NCI-H2107 treated with DMSO at 0.1 percent for 48 hours (cell line): Measurements from ENCODE around the gene CYBA.
"Not testable (repeated sequence)": the region's sequence is repeated elsewhere in the genome, so short reads cannot be mapped to it uniquely, and the experiment has no call there.

ENCODE experiments used
- DNase-seq: peaks from one replicate; lab custom pipeline; 2025; ENCODE audit not compliant: unreplicated experiment; lab: John Stamatoyannopoulos, UW

The CYBA gene

DNA sequence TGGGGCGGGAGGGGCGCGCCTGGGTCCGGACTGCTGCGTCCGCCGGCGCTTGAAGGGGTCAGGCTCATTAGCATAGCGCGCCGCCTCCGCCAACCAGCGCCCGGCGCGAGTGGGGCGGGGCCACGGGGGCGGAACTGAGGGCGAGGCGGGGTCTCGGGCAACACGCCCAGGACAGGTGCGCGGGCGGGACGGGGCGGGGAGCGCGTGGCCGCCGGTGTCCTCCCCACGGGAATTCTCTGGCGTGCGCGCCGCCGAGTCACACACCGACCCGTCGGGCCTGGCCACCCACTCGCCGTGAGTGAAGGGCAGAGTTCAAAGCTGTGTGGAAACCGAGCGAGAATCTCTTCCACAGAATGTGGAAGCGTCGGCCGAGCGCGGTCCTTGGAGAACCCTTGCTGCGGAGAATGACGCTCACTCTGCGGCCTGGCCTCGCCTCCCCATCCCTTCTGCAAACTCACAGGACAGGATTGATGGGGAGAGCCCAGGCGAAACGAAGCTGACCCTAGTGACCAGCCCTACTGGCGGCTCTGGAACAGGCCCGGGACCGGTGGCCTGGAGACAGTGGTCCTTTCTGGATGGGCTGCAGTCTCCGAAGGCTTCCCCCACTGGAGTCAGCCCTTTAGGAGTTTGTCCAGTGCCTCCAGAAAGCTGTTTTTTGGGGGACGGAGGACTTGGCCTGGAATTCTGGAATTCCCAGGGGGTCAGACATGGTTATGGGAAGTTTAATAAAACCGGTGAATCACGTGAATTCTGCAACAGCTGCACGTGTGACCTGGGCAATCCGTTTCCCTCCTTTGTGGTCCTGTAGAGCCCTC is 35.8 kb upstream of the CYBA start, which contains the start of gene SNAI3:
Gene SNAI3, minus strand, starts transcription at position 69 of the 815 bp plus-strand sequence. CDS start 101 bp downstream, outside the sequence.
- peak; percentile 46 for DNase-seq

DNA sequence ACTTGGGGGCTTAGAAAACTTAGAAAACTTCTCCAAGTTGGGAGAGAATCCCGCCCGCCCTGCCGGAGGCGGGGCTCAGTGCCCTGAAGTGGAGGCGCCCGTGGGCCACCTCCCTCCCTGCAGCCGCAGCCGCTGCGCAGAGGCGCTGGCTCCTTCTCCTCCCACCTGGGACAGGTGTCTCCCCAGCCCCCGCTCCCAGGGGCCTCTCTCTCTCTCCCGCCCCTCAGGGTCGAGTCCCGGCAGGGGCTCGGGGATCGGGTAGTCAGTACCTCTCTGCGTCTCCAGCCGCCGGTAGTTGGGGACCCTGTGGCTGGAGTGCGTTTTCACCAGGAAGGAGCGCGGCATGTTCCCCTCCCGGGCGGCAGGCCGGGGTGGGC is 35.2 kb upstream of the CYBA start:
- no peak for DNase-seq

DNA sequence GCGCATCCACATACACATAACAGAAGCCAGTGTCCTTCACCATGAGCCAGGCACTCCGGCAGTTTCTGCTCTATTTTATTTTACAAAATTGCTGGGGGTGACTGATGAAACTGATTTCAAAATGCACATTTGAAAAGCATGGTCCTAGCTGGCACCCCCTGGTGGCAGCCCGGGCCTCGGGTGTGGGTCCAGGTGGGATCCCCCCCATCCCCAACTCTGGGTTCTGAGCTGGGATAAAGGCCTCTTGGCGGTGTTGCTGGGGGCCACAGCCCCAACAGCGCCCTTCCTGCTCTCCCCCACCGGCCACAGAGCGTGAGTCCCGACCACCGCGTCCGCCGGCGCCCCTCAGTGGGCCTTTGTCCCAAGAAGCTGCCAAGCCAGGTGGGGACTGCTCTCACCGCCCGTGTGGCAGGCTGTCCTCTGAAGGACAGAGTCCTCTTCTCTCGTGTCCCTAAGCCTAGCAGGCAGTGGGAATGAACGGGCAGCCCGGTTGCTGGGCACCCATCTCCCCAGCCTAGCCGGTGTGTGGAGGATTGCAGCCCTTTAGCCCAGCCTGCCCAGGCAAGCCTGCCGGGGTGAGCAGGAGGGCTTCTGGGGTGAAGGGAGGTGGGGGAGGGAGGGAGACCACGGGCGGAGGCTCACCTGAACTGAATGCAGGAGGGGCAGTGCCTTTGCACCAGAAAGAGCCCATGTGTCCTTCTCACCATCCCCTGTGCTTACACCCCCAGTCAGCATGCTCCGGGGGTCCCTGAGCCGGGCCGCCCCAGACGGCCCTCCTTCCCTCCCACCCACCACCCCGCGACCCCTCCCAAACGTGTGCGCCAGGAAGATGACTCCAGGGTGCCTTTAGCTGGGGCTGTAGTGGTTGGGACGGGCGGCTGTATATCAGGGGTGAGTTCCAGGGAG is 34.6 kb upstream of the CYBA start:
- DNase-seq, result no peak

- DNase-seq, result no peak
Measured at GRCh38 chr16:88684569-88685155, 33.8 kb upstream of the CYBA start.

DNA sequence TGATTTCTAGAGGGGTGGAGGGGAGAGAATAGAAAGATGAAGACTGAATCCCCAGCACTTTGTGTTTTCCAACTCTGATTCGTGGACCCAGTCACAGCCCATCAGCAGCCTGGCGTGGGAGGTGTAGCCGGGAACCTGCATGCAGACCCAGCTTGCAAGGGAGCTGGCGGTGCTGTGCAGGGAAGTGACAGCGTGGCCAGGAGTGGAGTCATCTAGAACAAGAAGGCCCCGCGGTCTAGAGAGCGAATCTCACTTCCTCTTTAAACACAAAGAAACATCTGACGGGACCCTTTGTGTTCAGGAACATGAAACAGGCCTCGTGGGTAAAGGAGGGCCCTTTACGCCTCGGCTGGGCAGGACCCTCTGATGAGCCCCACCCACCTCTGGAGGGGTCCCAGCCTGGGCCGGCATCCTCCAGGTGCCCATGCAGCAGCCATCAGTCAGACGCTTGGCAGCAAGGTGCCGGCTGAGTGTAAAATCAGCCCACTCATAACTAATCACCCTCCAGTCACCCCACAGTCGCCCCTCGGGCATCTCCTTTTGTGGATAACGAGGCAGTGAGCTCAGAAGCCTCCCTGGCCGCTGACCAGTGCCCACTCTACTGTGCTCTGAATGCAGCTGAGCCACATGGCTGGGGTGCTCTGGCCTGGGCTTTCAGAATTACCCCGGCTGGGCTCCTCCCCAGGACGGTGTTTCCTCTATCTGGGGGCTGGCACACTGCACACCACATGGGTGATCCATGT is 31.0 kb upstream of the CYBA start:
- DNase-seq, result no peak

DNA sequence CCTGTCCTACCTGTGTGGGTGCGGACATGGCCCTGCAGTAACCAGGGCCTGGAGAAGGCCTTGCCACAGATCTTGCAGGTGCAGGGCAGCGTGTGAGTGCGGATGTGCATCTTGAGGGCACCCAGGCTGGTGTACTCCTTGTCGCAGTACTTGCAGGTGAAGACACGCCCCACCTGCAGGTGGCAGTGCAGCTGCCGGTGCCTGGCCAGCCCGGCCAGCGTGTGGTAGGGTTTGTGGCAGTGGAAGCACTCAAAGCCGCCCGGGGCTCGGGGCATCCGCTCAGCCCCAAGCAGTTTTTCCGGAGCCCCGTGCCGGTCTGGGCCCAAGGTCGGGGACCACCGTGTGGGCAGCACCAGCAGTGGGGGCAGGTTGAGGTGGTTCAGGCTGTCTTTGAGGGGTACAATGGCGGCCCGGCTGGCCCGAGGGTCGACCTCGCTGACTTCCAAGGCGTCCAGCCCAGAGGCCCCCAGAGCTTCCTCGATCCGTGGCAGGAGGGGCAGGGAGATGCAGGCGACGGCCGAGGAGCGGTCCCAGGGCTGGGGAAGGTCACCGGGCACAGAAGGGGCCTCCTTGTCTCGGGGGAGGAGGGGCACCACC is 30.3 kb upstream of the CYBA start:
- no peak for DNase-seq

GRCh38 chr16:88680554-88681083 is 29.8 kb upstream of the CYBA start:
- no peak for DNase-seq

DNA sequence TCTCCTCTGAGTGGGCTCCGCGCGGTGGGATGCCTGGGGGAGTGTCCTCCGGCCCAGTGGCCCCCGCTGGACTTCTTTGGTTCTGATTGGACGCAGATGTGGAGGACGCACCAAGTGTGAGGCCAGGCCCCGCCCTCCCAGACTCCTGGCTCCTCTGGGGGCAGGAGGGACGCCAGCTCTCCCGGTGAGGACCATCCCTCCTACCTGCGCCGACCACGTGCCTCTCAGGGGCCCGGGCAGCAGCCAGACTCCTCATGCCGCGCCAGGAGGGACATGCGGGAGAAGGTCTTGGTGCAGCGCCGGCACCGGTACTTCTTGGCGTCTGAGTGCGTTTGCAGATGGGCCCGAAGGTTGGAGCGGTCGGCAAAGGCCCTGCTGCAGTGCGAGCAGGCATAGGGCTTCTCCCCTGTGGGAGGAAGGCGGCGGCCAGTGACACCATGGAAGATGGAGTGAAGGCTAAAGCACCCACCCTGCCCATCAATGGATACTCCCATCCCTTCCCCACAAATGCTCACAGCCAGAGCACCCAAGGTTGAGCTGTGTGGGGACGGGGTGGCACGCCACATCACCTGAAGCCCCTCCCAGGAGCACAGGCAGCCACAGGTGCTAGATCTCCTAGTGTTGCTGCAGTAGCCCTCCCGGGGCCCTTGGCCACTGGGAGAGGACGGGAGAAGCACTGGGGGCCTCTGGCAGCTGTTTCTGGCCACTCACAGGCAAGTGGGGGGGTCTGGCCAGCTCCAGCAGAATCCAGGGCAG is 27.5 kb upstream of the CYBA start:
- no peak for DNase-seq

DNA sequence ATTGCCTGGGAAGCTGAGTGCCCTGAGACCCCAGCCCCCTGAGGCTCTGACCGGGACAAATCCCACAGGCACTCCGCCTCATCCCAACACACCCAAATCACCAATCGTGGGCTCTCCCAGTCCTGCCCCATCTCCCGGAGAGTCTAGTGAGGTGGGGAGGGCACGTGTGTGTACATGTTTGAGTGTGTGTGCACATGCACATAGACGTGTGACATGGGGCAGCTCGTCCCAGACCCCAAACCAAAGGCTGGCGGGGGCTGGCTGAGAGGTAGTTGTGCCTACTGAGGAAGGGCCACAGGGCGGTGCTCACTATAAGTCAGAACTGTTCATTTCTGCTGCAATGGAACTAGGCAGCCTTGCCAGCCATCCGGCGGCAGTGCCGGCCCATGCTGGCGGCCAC is 26.9 kb upstream of the CYBA start:
- no peak for DNase-seq

DNA sequence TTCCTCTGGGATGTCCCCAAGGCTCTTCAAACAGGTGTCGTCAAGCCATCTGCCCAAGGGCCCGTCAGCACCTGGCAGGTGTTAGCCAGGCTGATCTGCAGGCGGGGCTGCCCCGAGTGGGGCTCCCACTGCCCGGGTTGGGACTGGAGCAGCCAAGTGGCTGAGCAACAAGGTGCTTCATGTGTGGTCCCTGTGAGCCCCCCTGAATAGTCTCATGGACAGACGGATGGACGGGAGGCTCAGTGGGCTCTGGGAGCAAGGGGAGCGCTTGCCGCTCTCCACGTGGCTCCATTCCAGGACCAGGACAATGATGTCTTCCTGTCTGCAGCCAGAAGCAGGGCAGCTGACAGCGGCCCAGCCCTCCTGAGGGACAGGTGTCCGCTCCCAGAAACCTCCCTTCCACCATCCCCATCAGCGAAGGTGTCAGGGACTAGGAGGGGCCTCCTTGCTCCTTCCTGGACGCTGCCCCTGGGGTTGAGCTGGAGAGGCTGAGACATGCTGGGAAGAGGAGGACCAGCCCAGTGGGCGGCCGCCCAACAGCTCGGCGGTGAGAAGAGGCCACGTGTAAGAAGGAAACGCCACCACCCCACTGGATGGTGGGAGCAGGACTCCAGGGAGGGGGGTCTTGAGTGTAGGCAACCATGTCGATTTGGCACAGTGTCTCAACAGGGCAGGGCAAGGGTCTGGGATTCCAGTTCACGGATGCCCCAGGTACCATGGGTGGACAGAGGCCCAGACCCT is 25.8 kb upstream of the CYBA start:
- no peak for DNase-seq

- DNase-seq, result no peak
Measured at GRCh38 chr16:88673716-88674379, 23.0 kb upstream of the CYBA start.

- DNase-seq, result no peak
Measured at GRCh38 chr16:88672776-88673175, 21.9 kb upstream of the CYBA start.

DNA sequence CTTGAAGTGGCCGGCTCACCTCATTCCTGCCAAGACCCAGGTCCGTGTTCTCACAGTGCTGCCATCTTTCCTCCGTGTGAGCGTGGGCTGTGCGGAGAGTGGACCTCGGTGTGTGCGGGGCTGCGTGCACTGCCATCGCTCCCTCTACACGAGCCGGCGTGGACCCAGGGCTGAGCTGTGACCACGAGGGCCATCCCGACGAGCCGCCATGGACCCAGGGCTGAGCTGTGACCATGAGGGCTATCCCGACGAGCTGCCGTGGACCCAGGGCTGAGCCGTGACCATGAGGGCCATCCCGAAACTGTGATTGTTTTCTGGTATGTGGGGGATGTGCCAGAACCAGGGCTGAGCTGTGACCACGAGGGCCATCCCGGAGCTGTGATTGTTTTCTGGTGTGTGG is 21.0 kb upstream of the CYBA start:
- DNase-seq, result no peak

DNA sequence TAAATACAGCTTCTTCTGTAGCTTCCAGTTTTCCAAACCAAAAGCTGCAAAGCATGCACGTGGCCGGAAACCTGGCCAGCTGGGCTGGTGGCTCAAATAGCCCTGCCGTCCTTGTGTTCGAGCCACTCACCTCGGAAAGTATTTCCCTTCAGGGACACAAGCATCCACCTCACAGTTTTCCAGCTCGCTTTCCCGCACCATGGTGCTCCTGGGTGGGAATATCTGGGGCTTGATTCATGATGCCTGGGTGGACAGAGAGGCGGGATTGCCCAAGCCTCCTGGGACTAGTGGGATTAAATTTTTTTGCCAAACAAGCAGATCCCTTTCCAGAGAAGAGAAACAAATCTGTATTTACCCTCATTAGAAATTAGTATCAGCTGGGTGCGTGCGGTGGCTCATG is 19.1 kb upstream of the CYBA start:
- no peak for DNase-seq

GRCh38 chr16:88669493-88669892 is 18.6 kb upstream of the CYBA start:
- DNase-seq, result not testable (repeated sequence)

DNA sequence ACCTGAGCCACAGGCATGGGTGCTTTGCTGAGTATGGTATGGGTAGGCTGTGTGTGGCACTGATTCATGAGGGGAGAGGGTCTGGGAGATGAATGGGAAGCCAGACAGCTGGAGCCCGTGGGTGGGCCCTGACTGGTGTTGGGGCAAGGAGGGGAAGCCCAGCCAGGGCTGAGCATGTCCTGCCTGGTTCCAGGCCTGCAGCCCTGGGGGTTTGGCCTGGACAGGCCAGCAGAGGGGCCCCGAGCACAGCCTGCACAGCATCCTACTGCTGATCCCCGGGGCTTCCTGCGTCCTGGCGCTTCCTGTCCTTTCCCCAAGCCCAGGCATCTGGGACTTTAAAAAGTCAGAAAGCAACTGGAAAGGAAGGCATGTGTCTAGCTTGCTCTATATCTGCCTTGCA is 16.6 kb upstream of the CYBA start:
- no peak for DNase-seq

DNA sequence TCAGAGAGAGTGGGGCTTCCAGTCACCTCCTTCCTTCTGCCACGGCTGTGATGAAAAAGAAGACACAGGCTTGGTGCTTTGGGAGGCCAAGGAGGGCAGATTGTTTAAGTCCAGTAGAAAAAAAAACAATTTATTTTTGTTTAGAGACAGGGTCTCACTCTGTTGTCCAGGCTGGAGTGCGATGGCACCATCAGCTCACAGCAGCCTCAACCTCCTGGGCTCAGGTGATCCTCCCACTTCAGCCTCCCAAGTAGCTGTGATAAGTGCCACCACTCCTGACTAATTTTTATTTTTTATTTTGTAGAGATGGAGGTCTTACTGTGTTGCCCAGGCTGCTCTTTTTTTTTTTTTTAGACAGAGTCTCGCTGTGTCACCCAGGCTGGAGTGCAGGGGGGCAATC is 14.7 kb upstream of the CYBA start:
- DNase-seq, result no peak

DNA sequence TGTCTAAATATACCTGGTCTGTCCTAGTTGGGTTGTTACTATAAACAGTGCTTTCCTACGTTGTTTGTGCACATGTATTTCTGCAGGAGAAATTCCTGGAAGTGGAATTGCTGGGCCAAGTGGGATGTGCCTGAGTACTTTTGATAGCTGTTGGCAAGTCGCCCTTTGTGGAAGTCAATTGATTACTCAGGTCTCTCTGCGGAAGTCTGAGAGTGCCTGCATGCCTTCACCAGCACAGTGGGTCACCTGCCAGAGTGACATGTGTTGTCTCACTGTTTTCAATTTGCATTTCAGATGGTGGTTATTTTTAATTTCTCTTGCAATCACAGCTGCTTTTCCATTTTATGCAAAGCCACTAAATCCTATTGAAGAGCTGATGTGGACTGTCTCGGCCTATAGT is 14.3 kb upstream of the CYBA start:
- DNase-seq, result no peak
